Stimulated activated CD4-positive, alpha-beta T cell treated with anti-CD3 and anti-CD28 coated beads, Interleukin-4, amount 100 ng/mL, for 24 hours (primary cell): ENCODE measurements around the gene AHNAK2.
"Not testable (repeated sequence)": the region's sequence is repeated elsewhere in the genome, so short reads cannot be mapped to it uniquely, and the experiment has no call there.

Experiments used
- DNase-seq: peaks from one replicate; pipeline ENCODE4 v3.0.0-alpha.2; 2020

Gene AHNAK2

GRCh38 chr14:104924421-104925213 lies 53.6 kb downstream of the AHNAK2 start, which contains the start of gene PLD4:
TSS of gene PLD4 (plus strand) at chr14:104924879. CDS start at chr14:104927141, 2,262 bp downstream.
- no peak for DNase-seq

GRCh38 chr14:104923640-104924420 lies 54.3 kb downstream of the AHNAK2 start:
- no peak for DNase-seq

- DNase-seq = no peak
Measured at GRCh38 chr14:104919993-104920315, 58.2 kb downstream of the AHNAK2 start.

- not testable (repeated sequence) for DNase-seq
Measured at GRCh38 chr14:104919152-104919992, 58.8 kb downstream of the AHNAK2 start.

- DNase-seq = no peak
Measured at GRCh38 chr14:104917993-104918392, 60.2 kb downstream of the AHNAK2 start.

- DNase-seq = no peak
Measured at GRCh38 chr14:104917116-104917515, 61.1 kb downstream of the AHNAK2 start.

- DNase-seq = no peak
Measured at GRCh38 chr14:104913435-104913834, 64.7 kb downstream of the AHNAK2 start.

- DNase-seq = no peak
Measured at GRCh38 chr14:104912053-104912452, 66.1 kb downstream of the AHNAK2 start.

- no peak for DNase-seq
Measured at GRCh38 chr14:104908303-104908702, 69.9 kb downstream of the AHNAK2 start.

- not testable (repeated sequence) for DNase-seq
Measured at GRCh38 chr14:104905579-104905933, 72.6 kb downstream of the AHNAK2 start.

GRCh38 chr14:104904650-104905578 lies 73.3 kb downstream of the AHNAK2 start:
- DNase-seq = not testable (repeated sequence)

- no peak for DNase-seq
Measured at GRCh38 chr14:104903990-104904389, 74.2 kb downstream of the AHNAK2 start.

- DNase-seq = no peak
Measured at GRCh38 chr14:104900639-104901512, 77.3 kb downstream of the AHNAK2 start.

- no peak for DNase-seq
Measured at GRCh38 chr14:104899781-104900180, 78.4 kb downstream of the AHNAK2 start.

GRCh38 chr14:104898870-104899510 lies 79.2 kb downstream of the AHNAK2 start:
- DNase-seq = no peak

- no peak for DNase-seq
Measured at GRCh38 chr14:104898195-104898558, 80.0 kb downstream of the AHNAK2 start.

GRCh38 chr14:104897330-104898194 lies 80.6 kb downstream of the AHNAK2 start:
- no peak for DNase-seq

- DNase-seq = no peak
Measured at GRCh38 chr14:104895786-104896661, 82.2 kb downstream of the AHNAK2 start.
